ENCODE measurements around the gene ZDHHC5.

ZDHHC5 gene, protein sequence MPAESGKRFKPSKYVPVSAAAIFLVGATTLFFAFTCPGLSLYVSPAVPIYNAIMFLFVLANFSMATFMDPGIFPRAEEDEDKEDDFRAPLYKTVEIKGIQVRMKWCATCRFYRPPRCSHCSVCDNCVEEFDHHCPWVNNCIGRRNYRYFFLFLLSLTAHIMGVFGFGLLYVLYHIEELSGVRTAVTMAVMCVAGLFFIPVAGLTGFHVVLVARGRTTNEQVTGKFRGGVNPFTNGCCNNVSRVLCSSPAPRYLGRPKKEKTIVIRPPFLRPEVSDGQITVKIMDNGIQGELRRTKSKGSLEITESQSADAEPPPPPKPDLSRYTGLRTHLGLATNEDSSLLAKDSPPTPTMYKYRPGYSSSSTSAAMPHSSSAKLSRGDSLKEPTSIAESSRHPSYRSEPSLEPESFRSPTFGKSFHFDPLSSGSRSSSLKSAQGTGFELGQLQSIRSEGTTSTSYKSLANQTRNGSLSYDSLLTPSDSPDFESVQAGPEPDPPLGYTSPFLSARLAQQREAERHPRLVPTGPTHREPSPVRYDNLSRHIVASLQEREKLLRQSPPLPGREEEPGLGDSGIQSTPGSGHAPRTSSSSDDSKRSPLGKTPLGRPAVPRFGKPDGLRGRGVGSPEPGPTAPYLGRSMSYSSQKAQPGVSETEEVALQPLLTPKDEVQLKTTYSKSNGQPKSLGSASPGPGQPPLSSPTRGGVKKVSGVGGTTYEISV

DNA sequence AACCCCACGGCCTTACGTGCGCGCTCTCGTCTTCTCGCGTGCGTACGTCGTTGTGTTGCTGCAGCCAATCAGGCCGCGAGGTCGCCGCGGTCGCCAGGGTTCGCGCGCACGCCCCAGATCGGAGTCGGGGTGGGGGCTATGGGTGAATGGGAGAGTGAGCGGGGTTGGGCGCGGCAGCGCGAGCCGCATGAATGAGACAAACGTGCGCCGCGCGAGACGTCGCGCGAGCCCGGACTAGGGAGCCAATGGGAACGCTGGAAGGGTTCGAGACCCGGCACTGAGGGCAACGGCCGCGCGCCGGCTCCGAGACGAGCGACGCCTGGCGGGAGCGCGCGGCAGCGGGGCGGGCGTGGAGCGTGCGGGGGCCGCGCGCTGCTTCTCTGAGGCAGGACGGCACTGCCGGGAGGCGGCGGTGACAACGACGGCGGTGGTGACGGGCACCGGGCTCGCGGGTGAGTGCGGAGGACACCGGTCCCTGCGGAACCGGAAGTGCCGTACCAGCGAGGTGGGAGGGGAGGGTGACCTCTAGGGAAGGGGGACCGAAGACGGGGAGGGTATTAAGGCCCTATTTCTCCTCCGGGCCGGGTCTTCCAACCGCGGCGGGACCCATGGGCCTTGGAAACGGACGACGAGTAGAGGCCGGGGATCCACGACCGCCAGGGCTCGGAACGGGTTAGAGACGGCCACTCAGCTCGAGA, at the start of gene ZDHHC5:
TSS of gene ZDHHC5 (plus strand) at position 379 of the 698 bp plus-strand sequence. CDS start 4,977 bp downstream, outside the sequence.
- DNase-seq, result peak; percentile 99 to 100

DNA sequence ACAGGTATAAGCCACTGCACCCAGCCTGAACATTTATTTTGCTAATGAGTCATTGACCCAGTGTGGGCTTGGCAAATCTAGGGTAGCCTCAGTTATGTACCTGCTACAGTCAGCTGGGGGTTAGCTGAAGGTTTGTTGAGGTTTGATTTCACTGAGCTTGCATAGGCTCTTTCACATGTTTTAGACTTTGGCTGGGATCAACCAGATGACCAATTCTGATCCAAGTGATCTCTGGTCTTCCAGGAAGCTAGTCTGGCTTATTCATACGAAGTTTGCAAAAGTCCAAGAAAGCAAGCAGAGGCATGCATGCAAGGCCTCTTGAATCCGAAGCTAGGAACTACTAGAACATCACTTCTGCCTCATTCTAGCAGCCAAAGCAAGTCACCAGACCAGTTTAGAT, 49.5 kb upstream of the ZDHHC5 start:
- DNase-seq, result no peak

DNA sequence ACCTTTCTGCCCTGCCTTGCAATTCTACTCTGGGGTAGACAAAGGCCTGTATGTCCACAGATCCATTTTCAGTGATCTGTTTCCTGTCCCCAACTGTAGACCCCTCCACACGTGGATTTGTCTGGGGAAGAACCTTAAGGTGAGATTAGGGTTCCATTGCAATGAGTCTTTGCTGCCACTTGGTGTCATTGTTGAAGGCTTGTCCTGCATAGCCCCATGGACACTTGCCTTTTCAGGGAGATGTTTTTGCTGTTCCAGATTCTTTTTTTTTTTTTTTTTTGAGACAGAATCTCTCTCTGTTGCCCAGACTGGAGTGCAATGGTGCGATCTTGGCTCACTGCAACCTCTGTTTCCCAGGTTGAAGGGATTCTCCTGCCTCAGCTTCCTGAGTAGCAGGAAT, 48.6 kb upstream of the ZDHHC5 start:
- DNase-seq, result no peak

DNA sequence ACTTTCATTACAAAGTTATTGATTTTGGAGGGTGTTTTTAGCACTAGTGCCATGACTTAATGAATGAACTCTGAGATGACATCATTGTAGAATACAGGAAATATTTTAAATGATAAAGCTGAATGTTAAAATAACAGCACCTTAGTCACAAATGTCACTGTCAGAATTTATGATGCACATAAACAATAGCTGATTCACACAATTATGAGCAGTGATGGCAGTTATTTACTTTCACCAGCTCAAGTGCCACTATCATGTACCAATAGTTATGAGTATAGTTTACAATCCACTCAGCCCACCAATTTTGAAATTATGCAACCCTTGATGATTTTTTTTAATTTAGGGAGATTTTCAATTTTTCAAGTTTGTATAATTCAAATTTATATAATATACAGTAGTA, 47.4 kb upstream of the ZDHHC5 start:
- no peak for DNase-seq

DNA sequence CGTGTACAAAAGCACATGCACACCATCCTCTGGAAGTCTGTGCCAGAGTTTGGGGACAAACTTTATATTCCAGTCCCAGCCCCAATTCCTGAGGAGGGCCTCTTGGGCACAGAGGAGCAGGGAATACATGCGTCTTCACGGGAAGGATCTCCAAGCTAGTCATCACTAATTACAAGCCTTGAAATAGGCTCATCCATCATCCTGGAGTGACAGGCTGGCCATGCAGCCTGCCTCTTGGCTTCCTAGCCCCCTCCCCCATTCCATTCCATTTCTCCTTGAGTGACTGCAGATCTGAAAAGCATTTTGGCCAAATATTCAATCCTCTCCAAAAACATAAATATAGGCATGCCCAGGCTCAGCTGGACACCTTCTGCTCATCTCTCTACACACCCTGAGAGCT, 45.7 kb upstream of the ZDHHC5 start:
- DNase-seq, result no peak

DNA sequence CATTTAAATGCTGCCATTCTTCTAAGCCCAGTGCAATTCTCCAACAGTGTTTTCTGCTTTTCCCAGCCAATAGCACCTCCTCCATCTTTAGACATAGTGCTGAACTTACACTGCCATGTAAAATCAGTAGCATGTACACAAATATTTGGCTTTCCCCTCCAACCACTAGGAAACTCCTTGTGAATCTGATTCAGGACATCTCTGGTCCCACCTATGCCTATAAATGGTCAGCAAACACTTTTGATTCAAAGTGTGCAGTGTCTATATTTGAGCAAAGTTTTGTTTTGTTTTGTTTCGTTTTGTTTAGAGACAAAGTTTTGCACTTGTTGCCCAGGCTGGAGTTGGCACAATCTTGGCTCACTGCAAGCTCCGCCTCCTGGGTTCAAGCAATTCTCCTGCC, 43.0 kb upstream of the ZDHHC5 start:
- no peak for DNase-seq

DNA sequence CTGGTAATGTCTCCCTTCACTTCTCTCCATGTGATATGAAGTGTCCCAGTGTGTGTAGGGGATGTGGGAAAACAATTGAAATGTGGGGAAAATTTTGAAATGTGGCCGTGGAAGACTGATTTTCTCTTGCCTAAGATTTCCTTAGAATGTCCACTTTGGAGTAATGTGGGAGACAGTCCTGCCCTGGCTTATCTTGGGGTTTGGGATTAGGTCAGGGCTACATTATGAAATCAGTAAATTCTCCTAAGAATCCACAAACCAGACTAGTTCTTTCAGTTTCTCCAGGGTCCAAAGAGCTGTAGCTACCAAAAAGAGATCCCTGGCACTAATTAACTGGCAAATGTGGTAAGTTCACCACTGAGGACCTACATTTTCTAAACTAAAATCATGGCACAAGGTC, 41.0 kb upstream of the ZDHHC5 start:
- DNase-seq, result no peak

DNA sequence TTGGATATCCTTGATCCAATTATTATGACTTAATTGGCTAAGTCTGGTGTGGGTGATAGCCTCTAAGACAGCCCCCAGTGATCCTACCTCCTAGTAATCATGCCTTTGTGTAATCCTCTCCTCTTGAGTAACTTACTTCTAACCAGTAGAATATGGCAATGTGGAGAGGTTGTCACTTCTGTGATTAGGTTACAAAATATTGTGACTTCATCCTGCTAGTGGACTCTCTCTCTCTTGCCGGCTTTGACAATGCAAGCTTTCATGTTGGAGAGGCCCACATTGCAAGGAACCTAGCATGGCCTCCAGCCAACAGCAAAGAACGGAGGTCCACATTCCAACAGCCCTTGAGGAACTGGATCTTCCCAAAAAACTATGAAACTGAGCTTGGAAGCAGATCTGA, 37.7 kb upstream of the ZDHHC5 start:
- no peak for DNase-seq

DNA sequence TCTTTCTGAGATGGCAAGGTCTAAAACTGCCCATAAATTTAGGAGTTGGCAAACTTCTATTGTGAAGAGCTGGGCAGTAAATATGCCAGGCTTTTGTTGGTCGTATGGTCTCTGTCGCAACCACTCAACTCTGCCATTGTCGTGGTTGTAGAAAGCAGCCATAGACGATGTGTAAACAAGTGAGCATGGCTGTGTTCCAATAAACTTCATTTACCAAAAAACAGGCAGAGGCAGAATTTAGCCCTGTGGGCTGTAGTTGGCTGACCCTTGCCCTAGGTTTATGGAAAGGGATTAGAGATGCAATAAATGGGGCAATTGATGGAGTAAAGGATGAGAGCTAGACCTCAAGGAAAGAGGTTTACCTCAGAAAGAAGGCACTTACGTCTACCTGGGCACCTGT, 35.8 kb upstream of the ZDHHC5 start:
- DNase-seq, result no peak

DNA sequence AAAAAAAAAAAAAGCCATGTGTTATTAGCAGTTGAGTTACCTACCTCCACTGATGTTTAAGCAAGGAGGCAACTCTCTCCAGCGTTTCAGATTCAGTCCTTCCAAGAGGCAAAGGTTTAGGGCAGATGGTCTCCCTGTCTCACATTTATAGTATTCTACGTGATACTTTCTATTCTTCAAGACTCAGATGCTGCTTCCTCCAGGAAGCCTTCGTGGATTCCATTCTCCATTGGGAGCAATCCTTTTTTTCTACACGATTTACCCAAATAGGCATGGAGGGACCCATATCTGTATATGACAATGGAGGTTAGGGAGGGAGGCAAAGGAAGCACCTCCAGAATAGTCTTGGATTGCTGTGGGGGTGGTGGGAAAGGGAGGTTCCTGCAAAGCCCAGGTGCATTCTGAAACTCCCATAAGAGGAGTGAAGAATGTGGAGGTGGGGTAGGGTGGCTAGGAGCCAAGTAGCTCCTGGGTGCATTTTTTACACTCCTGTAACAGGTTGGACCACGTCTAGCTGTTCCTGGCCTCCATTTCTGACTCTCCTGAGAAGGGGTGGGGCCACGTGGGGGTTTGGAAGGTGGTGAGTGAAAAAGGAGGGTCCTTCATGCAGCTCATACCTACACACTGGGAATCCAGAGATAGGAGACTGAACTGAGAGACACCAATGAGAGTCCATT, 34.4 kb upstream of the ZDHHC5 start:
- DNase-seq, result no peak

DNA sequence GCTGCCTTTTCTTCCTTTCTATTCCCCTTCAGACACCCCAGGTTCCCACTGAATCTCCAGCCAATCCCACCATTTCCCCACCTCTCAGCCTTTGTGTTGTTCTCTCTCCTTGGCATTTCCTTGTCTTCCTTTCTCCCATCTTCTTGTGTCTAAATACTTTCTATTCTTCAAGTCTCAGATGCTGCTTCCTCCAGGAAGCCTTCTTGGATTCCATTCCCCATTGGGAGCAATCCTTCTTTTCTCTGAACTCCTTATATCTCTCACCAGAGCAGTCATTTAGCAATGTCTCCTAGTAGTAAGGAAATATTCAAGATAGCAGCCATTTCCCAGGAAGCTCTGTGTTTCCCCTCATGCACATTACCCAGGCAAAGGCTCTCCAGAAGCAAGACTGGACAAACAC, 33.6 kb upstream of the ZDHHC5 start:
- no peak for DNase-seq

DNA sequence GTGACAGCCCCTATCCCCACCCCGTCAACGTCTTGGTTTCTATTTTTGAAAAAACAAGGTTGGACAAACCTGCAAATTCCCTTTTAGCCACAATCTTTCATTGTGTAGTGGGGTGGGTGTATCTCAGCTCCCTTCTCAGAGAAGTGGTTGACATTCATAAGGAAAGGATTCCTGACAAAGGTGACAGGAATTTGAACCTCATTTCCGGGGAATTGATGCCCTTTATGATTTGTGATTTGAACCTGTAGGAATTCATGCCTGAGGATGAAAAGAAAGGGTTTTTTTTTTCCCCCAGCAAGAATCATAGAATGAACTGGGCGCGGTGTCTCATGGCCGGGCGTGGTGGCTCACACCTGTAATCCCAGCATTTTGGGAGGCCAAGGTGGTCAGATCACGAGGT, 32.7 kb upstream of the ZDHHC5 start:
- DNase-seq, result no peak

DNA sequence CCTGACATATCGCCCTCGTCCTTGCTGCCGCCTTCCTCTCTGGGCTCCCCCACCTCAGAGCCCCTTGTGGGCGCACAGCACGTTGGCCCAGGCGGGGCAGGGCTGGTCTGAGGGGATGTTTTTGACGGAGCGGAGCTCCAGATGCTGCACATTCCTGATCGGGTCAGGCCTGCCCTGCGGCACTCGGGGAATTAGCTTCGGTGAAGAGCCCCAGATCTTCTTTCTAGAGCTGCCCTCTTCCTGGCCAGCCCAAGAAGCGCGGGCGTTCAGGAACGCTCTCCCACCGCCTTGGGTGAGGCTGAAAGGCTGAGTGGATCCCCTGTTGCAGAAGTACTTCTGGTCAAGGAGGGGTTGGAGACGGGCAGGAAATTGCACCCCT, 30.3 kb upstream of the ZDHHC5 start:
- DNase-seq, result no peak

DNA sequence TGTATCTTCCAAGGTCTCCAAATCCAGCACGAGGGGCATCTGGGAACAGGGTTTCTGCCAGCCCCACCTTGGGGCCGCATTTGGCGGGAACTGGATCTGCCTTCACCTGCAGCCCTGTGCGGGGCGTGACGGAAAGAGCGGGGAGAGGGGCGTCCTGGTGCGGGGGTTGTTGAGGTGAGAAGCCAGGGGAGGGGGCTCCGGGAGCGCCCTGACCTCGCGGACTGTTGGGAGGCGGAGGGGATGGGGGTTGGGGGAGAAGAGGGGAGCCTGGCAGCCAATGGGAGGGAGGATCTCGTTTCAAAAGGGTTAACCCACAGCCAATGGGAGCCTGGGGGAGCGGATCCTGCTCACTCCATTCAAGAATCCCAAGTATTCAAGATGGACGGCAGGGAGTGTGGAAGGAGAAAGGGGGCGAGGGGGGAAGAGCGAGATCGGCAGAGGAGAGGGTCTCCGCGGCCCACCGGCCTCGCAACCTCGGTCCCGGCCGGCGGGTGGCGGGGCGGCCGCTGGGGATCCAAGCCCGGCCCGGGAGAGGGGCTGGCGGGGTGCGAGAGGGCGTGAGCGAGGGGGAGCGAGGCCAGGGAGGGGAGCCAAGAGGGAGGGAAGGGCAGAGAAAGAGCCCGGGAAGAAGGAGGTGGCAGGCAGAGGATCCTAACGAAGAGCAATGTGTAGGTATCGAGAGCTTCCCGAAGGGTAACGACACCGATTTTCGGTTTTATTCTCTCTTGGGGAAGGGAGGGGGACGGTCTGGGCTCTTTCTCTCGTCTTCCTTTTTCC, 29.7 kb upstream of the ZDHHC5 start:
- no peak for DNase-seq

DNA sequence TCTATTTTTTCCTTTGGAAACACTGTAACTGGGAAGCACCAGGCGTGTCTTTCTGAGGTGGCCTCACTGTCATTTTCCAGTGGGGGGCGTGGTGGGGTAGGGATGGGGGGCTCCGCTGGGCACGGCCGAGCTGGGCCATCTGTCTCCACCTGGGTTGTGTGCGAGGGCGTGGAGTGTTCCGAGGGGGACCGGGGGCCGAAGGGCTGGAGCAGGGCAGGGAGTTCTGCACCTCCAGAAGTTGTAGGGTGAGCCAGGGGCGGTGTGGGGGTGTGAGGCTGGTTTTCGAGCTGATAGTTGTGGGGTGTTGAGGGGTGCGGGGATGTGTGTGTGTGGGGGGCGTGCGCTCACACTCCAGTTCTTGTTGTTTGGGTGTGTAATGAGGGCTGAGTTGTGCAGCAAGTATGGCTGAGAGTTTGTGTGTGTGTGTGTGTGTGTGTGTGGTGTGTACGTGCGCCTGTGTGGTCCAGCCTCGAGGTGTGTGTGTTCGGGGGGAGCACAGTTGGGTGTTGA, 29.0 kb upstream of the ZDHHC5 start:
- no peak for DNase-seq

DNA sequence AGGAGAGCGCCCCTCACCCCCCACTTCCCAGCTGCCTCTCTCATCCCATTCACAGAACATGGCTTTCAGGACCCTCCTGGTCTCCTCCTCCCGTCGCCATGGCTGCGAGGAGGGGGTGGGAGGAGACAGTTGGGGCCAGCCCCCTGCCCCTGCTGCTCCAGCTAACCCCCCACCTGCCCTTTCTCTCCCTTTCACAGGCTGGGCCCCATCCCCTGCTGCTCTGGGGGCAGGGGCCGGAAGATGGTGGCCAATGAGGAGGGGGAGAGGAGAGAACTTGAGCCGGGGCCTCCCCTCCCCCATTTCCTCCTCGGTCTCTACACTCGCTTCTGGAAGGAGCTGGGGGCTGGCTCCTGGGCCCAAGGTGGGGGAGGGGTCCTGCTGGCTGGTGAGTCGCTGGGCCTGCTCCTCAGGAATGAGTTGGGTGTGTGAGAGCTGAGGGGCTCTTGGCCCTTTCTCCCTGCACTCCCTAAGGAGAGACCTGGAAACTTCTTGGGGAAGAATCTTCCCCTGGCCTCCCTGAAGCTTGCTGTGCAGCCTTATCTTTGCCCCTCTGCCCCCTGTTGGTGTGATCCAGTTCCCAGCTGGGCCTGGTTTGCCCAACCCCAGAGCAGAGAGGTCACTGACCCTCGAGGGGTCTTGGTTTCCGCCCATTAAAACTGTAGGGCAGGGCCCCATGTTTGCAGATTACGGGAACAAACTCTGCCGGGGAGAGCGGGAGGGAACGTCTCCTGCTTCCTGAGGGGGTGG, 28.4 kb upstream of the ZDHHC5 start:
- DNase-seq, result no peak

DNA sequence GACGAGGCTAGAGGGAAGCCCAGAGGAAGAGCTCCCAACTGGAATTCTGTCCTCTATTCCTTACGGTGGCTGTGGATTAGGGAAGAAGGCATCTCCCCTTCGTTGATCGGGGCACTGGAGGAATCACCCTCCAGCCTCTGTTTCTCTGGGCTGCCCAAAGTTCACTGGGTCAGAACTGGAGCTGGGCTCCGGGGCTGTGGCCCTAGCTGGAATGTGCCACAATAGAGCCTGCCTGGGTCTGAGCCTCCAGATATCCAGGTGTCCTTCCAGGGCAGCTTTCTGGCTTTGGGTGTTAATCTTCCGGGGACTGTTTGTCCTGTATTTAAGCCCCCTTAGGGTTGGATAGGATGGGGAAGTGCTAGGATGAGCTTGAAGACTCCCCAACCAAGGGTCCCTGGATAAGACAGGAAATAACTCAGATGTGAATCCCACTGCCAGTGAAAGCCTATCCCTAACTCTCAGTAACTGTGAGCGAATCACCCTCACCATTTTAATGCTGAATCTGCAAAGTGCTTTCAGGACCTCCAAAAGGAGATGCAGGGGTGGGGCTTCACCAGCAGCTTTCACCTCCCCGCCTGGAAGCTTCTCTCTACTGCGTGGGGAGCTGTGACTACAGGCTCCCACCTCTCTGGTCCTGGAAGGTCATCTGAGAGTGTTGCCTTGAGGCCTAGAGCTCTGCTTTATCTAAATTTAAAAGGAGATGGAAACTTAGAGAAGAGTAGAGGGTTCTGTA, 27.7 kb upstream of the ZDHHC5 start:
- DNase-seq, result no peak

DNA sequence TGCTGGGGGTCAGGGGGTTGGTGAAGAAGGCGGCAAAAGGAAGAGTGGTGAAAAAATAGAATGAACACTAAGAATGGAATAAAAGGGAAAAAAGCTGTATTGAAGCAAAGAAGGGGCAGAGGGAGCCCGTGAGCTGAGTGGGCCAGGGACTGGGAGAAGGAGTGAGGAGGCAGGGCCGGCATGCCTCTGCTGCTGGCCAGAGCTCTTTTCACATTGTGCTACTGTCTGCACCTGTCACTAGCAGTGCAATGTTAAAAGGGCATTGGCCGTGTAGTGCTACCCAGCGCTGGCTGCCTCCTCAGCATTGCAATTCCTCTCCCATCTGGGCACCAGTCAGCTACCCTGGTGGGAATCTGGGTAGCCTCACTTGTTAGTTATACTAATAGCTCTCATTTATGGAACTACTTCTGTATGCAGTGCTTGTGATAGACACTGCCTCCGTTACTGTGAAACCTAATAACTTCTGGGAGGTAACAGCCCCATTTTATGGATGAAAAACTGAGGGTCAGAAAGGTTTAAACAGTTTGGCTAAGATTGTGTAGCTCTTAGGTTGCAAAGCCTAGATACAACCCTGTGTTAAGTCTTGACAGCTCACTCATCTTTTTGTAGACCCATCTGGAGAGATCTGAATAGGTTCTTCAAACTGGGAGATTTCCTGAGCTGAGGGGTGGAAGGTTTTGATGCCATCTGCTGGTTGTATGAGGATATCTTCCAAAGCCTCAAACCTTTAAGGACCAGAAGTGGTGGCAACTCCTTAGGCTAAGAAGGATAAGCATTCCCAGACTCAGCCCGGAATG, 26.7 kb upstream of the ZDHHC5 start:
- DNase-seq, result peak; percentile 21 to 55

DNA sequence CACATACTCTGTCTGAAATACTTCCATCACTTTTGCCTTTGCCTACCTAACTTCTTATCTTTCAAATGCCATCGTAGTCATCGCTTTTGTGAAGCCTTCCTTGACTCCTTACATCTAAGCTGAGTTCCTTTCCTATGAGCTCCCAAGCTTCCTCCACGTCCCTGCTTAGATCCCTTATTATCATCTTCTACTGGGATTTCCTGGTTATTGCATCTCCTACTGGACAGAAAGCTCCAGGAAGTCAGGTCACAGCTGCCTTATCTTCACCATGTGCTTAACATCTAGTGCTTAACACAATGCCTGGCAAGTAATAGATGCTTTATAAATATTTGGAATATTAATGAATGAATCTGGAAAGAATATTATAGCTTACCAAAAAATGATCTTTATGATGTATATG, 24.1 kb upstream of the ZDHHC5 start:
- no peak for DNase-seq

Measured in CD4-positive, alpha-beta T cell treated with Interferon alpha-2 for 1 hour (primary cell).